ENCODE results near the gene PTPRB. TPM values are rescaled to one million over a fixed set of nuclear protein-coding genes. Genes with fewer than 3 reads are reported as not detected.

Gene PTPRB
- total and polyA plus RNA-seq, 12 donors = 8.0 to 46.3 (median 28.4) TPM

- Histone ChIP-seq H3K4me1 (replicated peaks in 1 of 2) (no peaks in the 10 kb centered on the region), H3K9me3 (replicated peaks in 1 of 3) (no peaks in the 10 kb centered on the region), H3K27ac (no peak overlapping the region), H3K36me3 (replicated peaks in 1 of 2) (no peaks in the 10 kb centered on the region), H3K27me3 (peaks cover 3% of the 10 kb centered on the region), H3K4me3 (no peak overlapping the region)
- intact Hi-C loops (cut with DNase I) = no loop called here
- 61 to 88% (median 73%) methylated on average over 1 of the region's 1 CpG for WGBS, 4 donors
- DNase-seq = no peak
- no peak for TF ChIP-seq POLR2A (IDR thresholded peaks at IDR 0.05)
- TF ChIP-seq CTCF (IDR thresholded peaks at IDR 0.05) = no peak
These were observed 29.0 kb downstream of the PTPRB start for GRCh38 chr12:70608184-70608583.

- TF ChIP-seq POLR2A (IDR thresholded peaks at IDR 0.05) (no peak), CTCF (IDR thresholded peaks at IDR 0.05) (no peak)
- Histone ChIP-seq H3K36me3 (replicated peaks in 1 of 2) (no peaks in the 10 kb centered on the region), H3K4me3 (no peak overlapping the region), H3K9me3 (replicated peaks in 1 of 3) (no peaks in the 10 kb centered on the region), H3K27me3 (peaks cover 3% of the 10 kb centered on the region), H3K4me1 (replicated peaks in 1 of 2) (no peaks in the 10 kb centered on the region), H3K27ac (no peak overlapping the region)
- intact Hi-C loops (cut with DNase I) = no loop called here
- no peak for DNase-seq
These were observed 30.1 kb downstream of the PTPRB start for GRCh38 chr12:70607107-70607506.

GRCh38 chr12:70605976-70606375 lies 31.3 kb downstream of the PTPRB start:
- no peak overlapping the region for H3K4me3 ChIP-seq
- H3K27ac ChIP-seq = no peak overlapping the region
- intact Hi-C loops (cut with DNase I) = no loop called here
- DNase-seq = no peak
- H3K27me3 ChIP-seq = peaks cover 3% of the 10 kb centered on the region
- H3K4me1 ChIP-seq (replicated peaks in 1 of 2) = no peaks in the 10 kb centered on the region
- TF ChIP-seq POLR2A (IDR thresholded peaks at IDR 0.05) (no peak), CTCF (IDR thresholded peaks at IDR 0.05) (no peak)
- H3K36me3 ChIP-seq (replicated peaks in 1 of 2) = no peaks in the 10 kb centered on the region
- WGBS, 4 donors = 57 to 63% (median 60%) methylated on average over 5 of the region's 5 CpGs
- no peaks in the 10 kb centered on the region for H3K9me3 ChIP-seq (replicated peaks in 1 of 3)

- Histone ChIP-seq H3K4me1 (replicated peaks in 1 of 2) (no peaks in the 10 kb centered on the region), H3K27me3 (peaks cover 3% of the 10 kb centered on the region), H3K4me3 (no peak overlapping the region), H3K36me3 (replicated peaks in 1 of 2) (no peaks in the 10 kb centered on the region), H3K9me3 (replicated peaks in 1 of 3) (no peaks in the 10 kb centered on the region), H3K27ac (no peak overlapping the region)
- no peak for TF ChIP-seq CTCF (IDR thresholded peaks at IDR 0.05)
- no peak for TF ChIP-seq POLR2A (IDR thresholded peaks at IDR 0.05)
- DNase-seq = no peak
- intact Hi-C loops (cut with DNase I) = no loop called here
- WGBS, 4 donors = 79 to 86% (median 83%) methylated on average over 4 of the region's 4 CpGs
These were observed 32.6 kb downstream of the PTPRB start for GRCh38 chr12:70604662-70605061.

Measured in adrenal gland (tissue), 12 donors.